ENCODE data around the gene UGCG. TPM values are rescaled to one million over a fixed set of nuclear protein-coding genes. Genes with fewer than 3 reads are reported as not detected.

Gene UGCG
- total RNA-seq, result 10 to 100 TPM; 14.8 to 19.0 TPM

DNA sequence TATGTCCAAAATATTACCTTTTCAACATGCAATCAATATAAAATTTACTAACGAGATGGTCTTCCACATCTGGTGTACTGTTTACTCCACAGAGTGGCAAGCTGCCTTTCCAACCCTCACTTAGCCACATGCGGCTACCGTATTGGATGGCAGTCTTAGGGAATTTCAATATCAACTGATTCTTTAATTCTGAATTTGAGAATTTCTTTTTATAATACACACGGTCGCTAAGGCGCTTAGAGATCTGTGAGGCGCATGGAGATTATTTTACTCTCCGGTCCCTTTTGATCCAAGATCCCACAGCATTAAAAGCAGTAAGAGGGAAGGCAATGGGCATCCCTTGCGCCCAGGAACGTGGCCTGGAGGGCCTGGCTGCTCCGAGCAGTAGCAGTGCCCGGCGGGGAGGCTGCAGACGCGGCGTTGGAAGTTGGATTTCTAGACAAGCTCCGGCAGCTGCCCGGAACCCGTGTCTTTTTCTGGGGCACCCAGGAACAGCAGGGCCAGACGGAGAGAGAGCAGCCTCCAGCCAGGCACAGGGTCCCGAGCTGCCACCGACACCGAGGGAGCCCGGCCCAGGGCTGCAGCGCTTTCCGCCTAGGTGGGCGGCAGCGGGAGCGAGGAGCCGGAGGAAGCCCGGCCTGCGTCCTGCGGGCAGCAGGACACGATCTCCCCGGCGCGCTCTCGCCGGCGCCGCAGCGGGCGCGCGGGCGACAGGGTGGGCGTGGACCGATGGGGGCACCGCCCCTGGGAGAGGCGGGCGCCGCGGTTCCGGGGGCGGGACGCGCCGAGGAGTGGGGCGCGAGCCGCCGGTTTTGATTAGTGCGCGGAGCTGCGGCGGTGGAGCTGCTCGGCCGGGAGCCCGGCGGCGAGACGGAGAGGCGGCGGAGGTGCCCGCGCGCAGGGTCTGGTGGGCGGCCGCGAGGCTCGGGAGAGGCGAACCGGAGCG is at the start of gene UGCG:
Gene UGCG, plus strand, starts transcription at position 819 of the 946 bp plus-strand sequence. CDS start 402 bp downstream, outside the sequence.
- H3K4me3 Mint-ChIP-seq, result no peak within 1 kb of the TSS
- H3K27me3 Mint-ChIP-seq, result no peaks in the 10 kb centered on the region
- H3K27ac Mint-ChIP-seq, result peak within 1 kb of the TSS; percentile 85 to 87

DNA sequence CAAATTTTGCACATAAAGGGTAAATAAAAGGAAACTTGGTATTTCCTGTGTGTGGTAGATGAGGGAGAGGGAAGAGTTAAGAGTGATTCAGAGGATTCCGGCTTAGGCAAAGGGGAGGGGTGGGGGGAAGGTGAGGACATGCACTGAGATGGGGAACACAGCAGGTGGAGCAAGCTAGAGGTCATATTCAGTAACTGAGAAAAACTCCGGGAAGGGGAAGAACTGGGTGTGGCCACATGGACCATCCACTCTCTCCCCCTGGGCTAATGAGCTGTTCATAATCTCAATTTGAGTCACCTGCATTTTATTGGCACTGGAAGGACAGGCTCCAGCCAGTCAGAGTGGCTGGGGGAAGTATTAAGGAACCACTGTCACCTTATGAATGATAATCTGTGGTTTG is 45.1 kb upstream of the UGCG start:
- Mint-ChIP-seq H3K27me3 (peaks cover 4 to 5% of the 10 kb centered on the region in 2 donors), H3K9me3 (no peaks in the 10 kb centered on the region), H3K36me3 (no peaks in the 10 kb centered on the region), H3K4me1 (ENCODE audit: low read depth in 2 of 2) (no peaks in the 10 kb centered on the region), H3K4me3 (no peak overlapping the region), H3K27ac (no peak overlapping the region)
- DNase-seq (ENCODE audit: low spot score), result no peak
- ATAC-seq, result no peak

More for the DNA sequence above, at the start of gene UGCG:
- ATAC-seq (peak; percentile 98), DNase-seq (ENCODE audit: low spot score) (peak; percentile 94)
- H3K9me3 Mint-ChIP-seq, result no peaks in the 10 kb centered on the region
- no peaks in the 10 kb centered on the region for H3K36me3 Mint-ChIP-seq
- peaks cover 3 to 5% of the 10 kb centered on the region in 2 donors for H3K4me1 Mint-ChIP-seq (ENCODE audit: low read depth in 2 of 2)

DNA sequence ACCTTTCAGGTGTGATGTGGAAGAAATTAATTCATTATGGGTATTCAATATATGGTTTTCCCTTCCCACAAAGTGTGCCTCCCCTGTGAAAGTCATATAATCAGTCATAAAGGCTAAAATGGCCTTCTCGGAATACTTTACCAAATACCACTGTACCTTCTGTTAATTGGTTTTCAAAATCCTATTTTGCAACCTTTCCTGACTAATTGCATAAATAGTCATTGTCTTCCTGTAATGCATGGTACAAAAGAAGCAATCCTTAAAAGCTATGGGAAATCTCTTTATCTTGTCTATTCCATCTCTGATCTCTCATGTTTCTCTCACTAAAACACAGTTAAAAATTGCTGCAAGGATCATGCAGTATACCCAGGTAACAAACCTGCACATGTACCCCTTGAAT is 44.3 kb upstream of the UGCG start:
- Mint-ChIP-seq H3K36me3 (no peaks in the 10 kb centered on the region), H3K27me3 (peaks cover 5 to 6% of the 10 kb centered on the region in 2 donors), H3K4me1 (ENCODE audit: low read depth in 2 of 2) (no peaks in the 10 kb centered on the region), H3K27ac (no peak overlapping the region), H3K4me3 (no peak overlapping the region), H3K9me3 (no peaks in the 10 kb centered on the region)
- DNase-seq (ENCODE audit: low spot score) (no peak), ATAC-seq (no peak)

DNA sequence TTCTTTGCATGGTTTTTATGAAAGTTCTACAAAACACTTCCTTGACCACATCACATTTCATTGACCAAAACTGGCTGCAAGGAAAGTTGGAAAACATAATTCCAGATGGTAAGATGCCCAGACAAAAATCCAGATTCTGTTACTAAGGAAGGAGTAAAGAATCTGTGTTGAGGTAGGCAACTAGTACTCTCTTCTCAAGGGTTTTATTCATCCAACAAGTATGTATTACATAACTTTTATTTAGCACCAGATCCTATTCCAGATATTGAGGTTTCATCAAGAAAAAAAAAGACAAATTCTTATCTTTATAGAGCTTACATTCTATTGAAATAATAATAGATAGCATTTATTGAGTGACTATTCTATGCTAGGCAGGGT is 43.2 kb upstream of the UGCG start:
- no peak for DNase-seq (ENCODE audit: low spot score)
- Mint-ChIP-seq H3K4me3 (no peak overlapping the region), H3K9me3 (no peaks in the 10 kb centered on the region), H3K27me3 (peaks cover 5 to 12% of the 10 kb centered on the region in 2 donors), H3K36me3 (no peaks in the 10 kb centered on the region), H3K4me1 (ENCODE audit: low read depth in 2 of 2) (no peaks in the 10 kb centered on the region), H3K27ac (no peak overlapping the region)
- ATAC-seq, result no peak

DNA sequence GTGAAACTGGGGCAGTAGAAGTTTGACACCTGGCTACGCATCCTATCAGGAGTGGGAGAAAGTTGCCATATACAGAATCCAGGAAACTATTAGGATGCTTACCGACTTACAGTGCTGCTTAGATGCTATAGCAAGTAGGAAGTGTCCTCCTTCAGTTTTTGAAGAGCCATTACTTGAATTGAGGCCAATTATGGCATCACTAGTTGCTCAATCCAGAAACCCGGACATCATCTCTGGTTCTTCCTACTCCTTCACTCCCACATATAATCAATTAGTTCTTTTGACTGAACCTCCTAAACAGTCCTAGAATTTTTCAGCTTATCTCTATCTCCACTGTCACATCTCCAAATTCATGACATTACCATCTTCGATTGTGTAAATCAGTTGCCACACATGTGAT is 41.8 kb upstream of the UGCG start:
- no peak overlapping the region for H3K4me3 Mint-ChIP-seq
- no peaks in the 10 kb centered on the region for H3K36me3 Mint-ChIP-seq
- DNase-seq (ENCODE audit: low spot score) (no peak), ATAC-seq (no peak)
- no peaks in the 10 kb centered on the region for H3K4me1 Mint-ChIP-seq (ENCODE audit: low read depth in 2 of 2)
- no peak overlapping the region for H3K27ac Mint-ChIP-seq
- H3K9me3 Mint-ChIP-seq, result no peaks in the 10 kb centered on the region
- H3K27me3 Mint-ChIP-seq, result peaks cover 5 to 12% of the 10 kb centered on the region in 2 donors

DNA sequence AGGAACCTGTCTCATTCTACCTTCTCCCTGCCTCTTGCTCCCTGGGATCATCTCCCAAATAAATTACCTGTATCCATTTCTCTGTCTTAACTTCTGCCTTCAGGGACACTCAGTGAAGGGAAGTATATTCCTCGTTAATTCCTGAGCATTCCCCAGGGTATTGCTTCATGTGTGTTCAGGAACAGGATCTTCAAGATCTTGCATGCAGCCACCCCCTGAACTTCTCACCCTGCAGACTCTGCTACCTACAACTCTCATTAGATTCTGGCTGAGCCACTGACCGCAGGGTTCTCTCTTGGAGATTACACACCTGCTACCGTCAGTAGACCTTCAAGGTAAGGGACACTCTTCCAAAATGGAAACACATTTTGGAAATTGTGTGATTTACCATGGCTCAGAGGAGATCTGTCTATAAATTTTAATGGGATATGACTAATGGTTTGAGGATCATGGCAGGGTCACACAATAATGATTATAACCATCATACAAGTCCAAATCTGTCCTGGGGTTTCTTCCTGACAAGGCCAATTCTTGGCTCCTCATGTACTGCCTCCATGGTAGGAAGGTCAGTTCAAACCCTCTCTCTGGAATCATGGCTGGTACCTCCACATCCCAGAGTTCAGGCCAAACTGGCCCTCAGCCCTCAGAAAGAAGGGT is 38.9 kb upstream of the UGCG start:
- no peak overlapping the region for H3K4me3 Mint-ChIP-seq
- no peaks in the 10 kb centered on the region for H3K9me3 Mint-ChIP-seq
- peaks cover 0 to 13% of the 10 kb centered on the region in 2 donors for H3K27me3 Mint-ChIP-seq
- no peaks in the 10 kb centered on the region for H3K36me3 Mint-ChIP-seq
- no peak for DNase-seq (ENCODE audit: low spot score)
- H3K4me1 Mint-ChIP-seq (ENCODE audit: low read depth in 2 of 2), result no peaks in the 10 kb centered on the region
- H3K27ac Mint-ChIP-seq, result no peak overlapping the region
- ATAC-seq, result no peak

DNA sequence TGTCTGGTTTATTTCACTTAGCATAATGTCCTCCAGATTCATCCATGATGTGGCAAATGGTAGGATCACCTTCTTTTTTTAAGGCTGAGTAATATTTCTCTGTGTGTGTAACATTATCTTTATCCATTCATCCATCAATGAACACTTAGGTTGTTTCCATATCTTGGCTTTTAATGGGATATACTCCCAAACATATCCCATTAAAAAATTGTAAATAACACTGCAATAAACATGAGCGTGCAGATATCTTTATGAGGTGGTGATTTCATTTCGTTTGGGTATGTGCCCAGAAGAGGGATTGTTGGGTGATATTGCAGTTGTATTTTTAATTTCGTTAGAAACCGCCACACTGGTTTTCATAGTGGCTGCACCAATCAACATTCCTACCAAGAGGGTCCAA is 36.2 kb upstream of the UGCG start:
- Mint-ChIP-seq H3K36me3 (no peaks in the 10 kb centered on the region), H3K4me1 (ENCODE audit: low read depth in 2 of 2) (no peaks in the 10 kb centered on the region), H3K4me3 (no peak overlapping the region), H3K9me3 (no peaks in the 10 kb centered on the region), H3K27me3 (peaks cover 0 to 19% of the 10 kb centered on the region in 2 donors), H3K27ac (no peak overlapping the region)
- no peak for DNase-seq (ENCODE audit: low spot score)
- no peak for ATAC-seq

DNA sequence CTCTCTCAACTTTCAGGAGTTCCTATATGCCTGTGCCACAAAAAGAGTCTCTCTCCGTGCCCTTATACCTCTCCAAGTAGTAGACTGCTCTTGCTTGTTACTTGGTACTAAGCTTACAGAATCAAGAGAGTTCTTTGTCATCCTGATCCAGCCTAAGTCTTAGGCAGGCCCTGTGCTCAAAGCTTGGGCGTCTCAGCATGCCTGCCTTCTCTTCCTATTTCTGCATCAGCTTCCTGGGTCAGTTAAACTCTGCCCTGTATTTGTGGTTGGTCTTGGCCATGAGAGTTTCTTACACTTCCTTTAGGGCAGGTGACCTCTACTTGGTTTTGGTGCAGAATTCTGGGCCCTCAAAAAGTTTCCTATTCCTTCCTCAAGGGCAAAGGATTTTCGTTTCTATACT is 33.0 kb upstream of the UGCG start:
- Mint-ChIP-seq H3K27ac (no peak overlapping the region), H3K4me1 (ENCODE audit: low read depth in 2 of 2) (peaks cover 2 to 5% of the 10 kb centered on the region in 2 donors), H3K4me3 (no peak overlapping the region), H3K9me3 (no peaks in the 10 kb centered on the region), H3K36me3 (peaks cover 4% of the 10 kb centered on the region), H3K27me3 (peaks cover 0 to 13% of the 10 kb centered on the region in 2 donors)
- no peak for DNase-seq (ENCODE audit: low spot score)
- no peak for ATAC-seq

DNA sequence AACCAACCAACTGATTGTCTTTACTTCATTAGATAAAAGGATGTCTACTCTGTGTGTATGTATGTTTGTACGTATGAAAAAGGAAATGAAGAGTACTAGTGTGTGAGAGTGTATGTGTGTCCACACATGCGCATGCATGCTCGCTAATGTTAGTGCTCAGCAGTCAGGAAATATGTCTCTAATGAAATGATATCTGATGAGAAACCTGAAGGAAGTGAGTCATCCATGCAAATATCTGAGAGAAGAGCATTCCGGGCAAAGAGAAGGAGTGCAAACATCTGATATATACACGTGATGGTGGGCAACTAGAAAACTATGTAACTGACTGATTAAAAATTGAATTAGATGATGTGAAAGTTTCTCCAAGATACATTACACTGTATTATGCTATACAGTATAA is 29.6 kb upstream of the UGCG start:
- ATAC-seq, result peak in 1 of 2 donors; percentile 72
- peaks cover 5 to 6% of the 10 kb centered on the region in 2 donors for H3K4me1 Mint-ChIP-seq (ENCODE audit: low read depth in 2 of 2)
- DNase-seq (ENCODE audit: low spot score), result no peak
- H3K9me3 Mint-ChIP-seq, result no peaks in the 10 kb centered on the region
- H3K4me3 Mint-ChIP-seq, result peak overlapping the region; percentile 11
- H3K36me3 Mint-ChIP-seq, result peaks cover 4% of the 10 kb centered on the region
- H3K27me3 Mint-ChIP-seq, result peaks cover 0 to 15% of the 10 kb centered on the region in 2 donors
- peak overlapping the region in 1 of 2 donors; percentile 3 for H3K27ac Mint-ChIP-seq

DNA sequence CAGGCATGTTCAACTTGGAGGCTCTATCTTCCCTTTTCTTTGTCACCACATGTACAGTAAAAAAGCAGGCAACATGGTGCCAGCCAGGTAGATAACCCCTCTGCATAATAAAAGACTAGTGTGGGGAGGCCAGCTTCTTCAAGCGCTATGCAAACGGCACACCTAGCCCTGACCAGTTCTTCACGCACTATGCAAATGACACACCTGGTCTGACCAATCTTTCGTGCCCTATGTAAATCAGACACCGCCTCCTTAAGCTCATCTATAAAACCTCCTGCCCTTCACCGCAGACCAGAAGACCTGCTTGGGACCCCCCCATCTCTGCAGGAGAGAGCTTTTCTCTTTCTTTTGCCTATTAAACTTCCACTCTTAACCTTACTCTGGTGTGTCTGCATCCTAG is 28.1 kb upstream of the UGCG start:
- H3K4me3 Mint-ChIP-seq, result no peak overlapping the region
- H3K36me3 Mint-ChIP-seq, result peaks cover 4% of the 10 kb centered on the region
- peaks cover 5 to 6% of the 10 kb centered on the region in 2 donors for H3K4me1 Mint-ChIP-seq (ENCODE audit: low read depth in 2 of 2)
- H3K27ac Mint-ChIP-seq, result no peak overlapping the region
- peaks cover 7 to 16% of the 10 kb centered on the region in 2 donors for H3K27me3 Mint-ChIP-seq
- no peaks in the 10 kb centered on the region for H3K9me3 Mint-ChIP-seq
- DNase-seq (ENCODE audit: low spot score) (no peak), ATAC-seq (no peak)

DNA sequence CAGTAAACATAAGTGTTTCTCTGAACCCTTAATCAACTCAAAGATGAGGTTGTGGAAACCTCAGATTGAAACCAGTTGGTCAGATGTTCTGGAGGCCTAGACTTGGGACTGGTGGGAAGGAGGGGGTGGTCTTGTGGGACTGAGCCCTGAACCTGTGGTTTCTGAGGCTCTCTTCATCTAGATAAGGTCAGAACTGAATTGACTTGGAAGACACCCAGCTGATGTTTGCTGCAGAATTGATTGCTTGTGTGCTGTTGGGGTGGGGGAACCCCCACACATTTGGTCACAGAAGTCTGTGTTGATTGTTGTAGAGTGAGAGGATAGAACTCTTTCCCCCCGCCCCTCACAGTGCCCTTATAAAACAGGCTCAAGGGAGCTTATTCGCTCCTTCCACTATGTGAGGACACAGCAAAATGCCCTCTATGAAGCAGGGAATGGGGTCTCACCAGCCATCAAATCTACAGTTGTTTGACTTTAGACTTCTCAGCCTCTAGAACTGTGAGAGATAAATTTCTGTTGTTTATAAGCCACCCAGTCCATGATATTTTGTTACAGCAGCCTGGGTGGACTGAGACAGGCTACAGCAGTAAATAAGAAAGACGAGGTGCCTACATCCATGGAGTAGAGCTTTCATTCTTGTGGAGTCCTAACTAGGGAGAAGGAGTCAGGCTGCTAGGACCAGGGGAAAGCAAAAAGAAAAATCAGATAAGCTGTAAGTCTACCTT is 25.7 kb upstream of the UGCG start:
- H3K9me3 Mint-ChIP-seq, result no peaks in the 10 kb centered on the region
- no peak overlapping the region for H3K27ac Mint-ChIP-seq
- peaks cover 5 to 6% of the 10 kb centered on the region in 2 donors for H3K4me1 Mint-ChIP-seq (ENCODE audit: low read depth in 2 of 2)
- ATAC-seq (peak in 1 of 2 donors; percentile 27), DNase-seq (ENCODE audit: low spot score) (no peak)
- H3K4me3 Mint-ChIP-seq, result no peak overlapping the region
- H3K36me3 Mint-ChIP-seq, result peaks cover 4% of the 10 kb centered on the region
- peaks cover 10 to 17% of the 10 kb centered on the region in 2 donors for H3K27me3 Mint-ChIP-seq

DNA sequence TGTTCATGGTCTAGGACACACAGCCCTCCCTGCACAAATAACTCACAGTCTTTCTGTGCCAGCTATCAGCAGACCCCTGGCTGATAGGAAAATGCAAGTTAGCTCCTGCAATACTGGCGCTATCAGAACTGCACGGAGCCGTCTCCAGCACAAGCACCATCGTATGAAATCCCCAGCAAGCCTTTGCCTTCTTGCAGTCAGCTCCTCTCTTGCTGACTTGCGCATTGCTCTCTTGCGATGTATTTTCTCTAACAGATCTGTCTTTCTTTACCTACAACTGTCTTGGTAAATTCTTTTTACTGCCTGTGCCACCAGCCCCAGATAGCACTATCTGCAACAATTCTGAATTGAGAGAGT is 25.1 kb upstream of the UGCG start:
- DNase-seq (ENCODE audit: low spot score), result no peak
- H3K9me3 Mint-ChIP-seq, result no peaks in the 10 kb centered on the region
- peaks cover 4% of the 10 kb centered on the region for H3K36me3 Mint-ChIP-seq
- peaks cover 5 to 6% of the 10 kb centered on the region in 2 donors for H3K4me1 Mint-ChIP-seq (ENCODE audit: low read depth in 2 of 2)
- H3K27me3 Mint-ChIP-seq, result peaks cover 10 to 20% of the 10 kb centered on the region in 2 donors
- ATAC-seq, result no peak
- no peak overlapping the region for H3K4me3 Mint-ChIP-seq
- H3K27ac Mint-ChIP-seq, result no peak overlapping the region

DNA sequence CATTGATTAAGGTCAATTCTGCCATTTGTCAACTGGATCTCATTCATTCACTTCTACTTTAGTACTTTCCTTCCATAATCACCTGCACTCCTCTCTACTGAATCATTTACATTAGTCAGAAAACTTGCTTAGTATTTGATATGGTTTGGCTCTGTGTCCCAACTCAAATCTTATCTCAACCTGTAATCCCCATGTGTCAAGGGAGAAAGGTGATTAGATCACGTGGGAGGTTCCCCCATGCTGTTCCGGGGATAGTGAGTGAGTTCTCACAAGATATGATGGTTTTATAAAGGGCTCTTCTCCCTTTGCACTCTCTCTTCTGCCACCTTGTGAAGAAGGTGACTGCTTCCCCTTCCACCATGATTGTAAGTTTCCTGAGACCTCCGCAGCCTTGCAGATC is 23.7 kb upstream of the UGCG start:
- H3K36me3 Mint-ChIP-seq, result no peaks in the 10 kb centered on the region
- no peak overlapping the region for H3K4me3 Mint-ChIP-seq
- DNase-seq (ENCODE audit: low spot score) (no peak), ATAC-seq (no peak)
- H3K9me3 Mint-ChIP-seq, result no peaks in the 10 kb centered on the region
- H3K4me1 Mint-ChIP-seq (ENCODE audit: low read depth in 2 of 2), result peaks cover 0 to 3% of the 10 kb centered on the region in 2 donors
- peaks cover 10 to 23% of the 10 kb centered on the region in 2 donors for H3K27me3 Mint-ChIP-seq
- no peak overlapping the region for H3K27ac Mint-ChIP-seq
